Fibroblast of gingiva (primary cell): ENCODE data around the gene RASIP1.
"Not testable (repeated sequence)": the region's sequence is repeated elsewhere in the genome, so short reads cannot be mapped to it uniquely, and the experiment has no call there.

Experiments used
- DNase-seq: peaks from one replicate; pipeline ENCODE4 v3.0.0-alpha.2; 2011; ENCODE audit warnings: low read depth

RASIP1 gene

DNA sequence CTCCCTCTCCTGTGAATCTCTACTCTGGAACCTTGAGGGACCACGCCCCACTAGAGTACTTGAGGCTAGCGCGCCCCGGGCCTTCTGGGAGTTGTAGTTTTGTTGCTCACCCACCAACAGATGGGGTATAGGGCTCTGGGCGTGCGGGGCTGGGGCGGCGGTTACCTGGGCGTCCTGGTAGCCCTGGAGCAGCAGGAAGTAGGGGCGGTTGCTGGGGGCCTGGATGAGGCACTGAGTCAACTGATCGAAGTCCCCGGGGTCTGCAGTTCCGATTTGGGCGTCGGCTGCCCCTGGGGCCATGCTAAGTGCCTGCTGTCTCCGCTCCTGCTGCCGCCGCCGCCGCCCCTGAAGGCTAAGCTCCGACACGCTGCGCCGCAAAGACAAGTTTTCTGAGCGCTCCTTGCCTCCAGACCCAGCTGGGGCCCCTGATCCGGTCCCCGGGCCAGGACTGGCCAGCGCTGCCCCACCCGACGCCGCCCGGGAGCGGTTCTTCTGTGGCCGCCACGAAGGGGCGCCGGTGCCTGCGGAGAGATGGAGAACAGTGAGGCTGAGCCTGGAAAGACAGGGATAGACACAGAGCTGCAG is 5.3 kb downstream of the RASIP1 start:
- DNase-seq = no peak

DNA sequence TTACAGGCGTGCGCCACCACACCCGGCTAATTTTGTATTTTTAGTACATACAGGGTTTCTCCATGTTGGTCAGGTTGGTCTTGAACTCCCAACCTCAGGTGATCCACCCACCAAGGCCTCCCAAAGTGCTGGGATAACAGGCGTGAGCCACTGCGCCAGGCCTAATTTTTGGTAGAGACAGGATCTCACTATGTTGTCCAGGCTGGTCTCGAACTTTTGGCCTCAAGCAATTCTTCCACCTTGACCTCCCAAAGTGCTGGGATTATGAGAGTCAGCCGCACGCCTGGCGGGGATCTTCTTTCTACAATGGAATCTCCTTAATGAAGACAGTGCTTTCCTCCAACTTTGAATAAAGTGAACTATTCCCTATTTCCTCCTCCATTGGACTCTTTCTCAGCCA is 5.8 kb downstream of the RASIP1 start:
- DNase-seq = no peak

DNA sequence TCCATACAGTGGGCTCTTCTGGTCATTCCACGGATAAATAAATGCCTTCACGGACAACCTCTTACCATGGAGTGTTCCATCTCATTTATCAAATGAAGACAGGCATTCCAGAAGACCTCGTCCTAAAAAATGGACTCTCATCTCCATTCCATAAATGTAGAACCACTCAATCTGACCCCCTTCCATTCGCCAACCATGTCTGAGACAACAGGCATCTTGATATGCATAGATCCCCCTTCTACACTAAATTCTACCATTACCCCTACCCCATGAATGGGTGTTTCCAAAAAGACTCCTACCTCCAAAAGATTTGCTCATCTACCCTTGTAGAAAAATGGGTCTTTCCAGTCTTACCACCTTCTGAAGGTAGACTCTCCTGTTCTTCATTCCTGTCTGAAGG is 9.0 kb downstream of the RASIP1 start:
- no peak for DNase-seq

DNA sequence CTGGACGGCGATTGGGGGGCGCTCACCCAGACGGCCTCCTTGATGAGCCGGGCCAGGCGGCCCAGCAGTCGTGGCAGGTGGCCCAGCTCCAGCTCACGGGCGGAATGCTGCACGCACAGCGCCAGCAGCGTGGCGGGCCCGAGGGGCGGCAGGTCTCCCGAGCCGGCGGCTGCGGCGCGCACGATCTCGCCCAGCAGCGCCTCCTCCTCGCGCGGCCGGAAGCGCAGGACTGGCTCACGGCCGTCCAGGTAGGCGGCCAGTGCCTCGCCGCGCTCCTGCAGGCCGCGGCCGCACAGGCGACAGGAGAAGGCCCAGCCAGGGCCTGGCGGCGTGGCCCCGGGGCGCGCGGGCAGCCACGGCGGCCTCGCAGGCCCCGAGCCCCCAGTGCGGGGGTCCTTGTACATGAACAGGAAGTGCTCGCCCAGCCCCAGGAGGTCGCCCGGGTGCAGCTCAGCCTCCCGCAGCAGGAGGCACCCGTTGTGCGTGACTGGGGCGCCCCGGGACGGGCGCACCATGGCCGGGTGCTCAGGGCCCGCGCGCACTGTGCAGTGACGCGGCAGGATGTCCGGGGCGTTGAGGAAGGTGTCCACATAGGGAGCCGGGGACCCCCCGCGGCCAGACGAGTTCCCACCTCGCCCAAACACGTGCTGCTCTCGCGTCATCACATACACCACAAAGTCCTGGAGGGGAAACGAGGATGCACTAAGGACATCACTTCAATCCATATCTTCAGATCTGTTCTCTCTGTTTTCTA is 11.3 kb downstream of the RASIP1 start:
- no peak for DNase-seq

DNA sequence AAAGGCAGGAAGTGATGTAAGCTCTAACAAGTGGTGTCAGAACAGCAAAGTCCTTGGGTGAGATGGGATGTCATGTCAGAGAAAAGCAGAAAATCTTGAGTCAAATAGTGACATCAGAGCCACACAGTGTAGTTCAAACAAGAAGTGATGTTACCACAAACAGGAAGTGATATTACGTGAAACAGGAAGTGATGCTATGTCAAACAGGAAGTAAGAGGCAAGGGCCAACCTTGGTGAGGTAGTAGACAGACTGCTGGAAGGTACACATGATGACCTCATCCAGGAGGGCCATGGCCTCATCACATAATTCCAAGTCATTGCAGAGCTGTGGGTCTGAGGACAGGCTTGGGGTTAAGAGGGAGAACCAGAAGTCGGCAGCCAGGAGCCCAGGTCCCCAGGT is 13.9 kb downstream of the RASIP1 start:
- no peak for DNase-seq

DNA sequence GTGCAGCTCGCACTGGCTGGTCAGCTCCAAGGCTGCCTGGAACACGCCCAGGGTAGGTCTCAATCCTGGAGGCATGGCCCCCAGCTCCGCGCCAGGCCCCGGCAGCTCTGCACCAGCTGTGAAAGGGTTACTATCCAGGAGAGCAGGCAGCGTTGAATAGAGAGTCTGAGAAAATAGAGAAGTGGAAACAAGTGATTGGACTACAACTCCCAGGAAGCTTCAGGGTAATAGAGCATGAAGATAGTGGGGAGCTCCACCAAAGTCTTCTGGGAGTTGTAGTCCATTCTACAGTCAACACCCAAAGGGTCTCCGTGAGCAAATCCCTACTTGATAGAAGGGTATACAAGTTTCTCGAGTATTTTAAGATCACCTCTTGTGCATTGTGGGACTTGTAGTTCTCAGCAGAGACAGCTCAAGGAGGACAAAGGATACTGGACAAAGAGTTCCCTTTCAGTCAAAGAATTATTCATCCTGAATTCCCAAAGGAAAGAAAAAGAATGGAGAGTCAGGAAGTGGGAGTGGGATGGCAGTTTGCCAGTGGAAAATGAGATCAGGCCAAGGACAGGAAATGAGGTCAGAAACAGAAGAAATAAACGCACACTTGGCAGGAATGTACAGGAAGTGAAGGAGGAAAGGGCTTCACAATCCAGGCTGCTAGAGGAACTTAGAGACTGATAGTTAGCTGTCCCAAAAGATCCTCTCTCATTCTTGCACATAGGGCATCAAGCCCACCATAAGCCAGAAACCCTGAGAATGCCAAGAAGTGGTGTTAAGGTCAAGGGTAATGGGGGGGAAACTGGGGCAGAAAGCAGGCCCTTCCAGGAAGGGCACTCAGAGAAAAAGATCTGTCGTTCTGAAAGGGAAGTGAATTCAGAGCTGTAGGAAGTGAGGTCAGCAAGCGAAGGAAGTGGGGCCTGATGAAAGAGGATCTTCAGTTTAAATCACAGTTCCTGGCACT is 15.3 kb downstream of the RASIP1 start:
- DNase-seq = peak; percentile 90

DNA sequence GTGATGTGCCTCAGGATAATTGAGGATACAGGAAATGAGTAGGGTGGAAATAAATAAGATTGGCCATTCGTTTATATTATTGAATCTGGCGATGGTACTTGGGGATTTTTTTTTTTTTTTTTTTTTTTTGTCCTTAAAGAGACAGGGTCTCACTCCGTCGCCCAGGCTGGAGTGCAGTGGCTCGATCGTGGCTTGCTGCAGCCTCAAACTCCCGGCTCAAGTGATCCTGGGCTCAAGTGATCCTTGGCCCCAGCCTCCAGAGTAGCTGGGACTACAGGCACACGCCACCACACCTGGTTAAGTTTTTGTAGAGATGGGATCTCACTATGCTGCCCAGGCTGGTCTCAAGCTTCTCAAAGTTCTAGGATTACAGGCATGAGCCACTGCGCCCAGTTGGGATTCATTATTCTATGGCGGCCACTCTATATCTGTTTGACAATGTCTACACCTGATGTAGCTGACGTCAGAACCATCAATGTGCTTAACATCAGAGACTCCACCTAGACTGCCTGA is 18.2 kb downstream of the RASIP1 start:
- no peak for DNase-seq

DNA sequence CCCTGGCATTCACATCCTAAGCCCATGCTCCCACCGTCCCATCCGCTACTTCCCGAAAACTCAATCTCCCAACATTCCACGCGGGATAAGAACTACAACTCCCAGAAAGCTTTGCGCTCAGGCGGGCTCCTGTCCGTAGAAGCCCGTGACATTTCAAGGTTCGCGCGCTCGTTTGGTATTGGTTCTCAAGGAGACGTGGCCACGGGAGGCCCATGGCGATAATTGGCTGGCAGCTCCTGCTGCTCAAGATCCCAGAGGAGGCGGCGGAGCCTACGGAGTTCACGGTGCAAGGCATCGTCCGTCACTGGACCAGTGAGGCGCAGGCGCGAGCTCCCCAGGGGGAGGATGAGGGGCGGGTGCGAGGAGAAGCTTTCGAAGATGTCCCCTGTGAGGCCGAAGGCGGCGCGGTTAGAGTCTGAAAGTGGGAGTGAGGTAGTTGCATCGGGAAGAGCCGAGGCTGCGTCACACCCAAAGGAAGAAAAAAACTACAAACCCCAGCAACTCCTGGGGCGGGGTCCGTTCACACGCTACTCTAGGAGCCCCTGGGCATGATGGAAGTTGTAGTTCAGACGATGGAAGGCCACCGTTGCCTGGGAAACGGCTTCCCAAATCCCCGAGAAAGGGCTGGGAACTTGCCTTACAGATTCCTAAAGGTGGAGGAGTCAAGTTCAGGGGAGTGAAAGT is 19.7 kb downstream of the RASIP1 start:
- peak; percentile 99 for DNase-seq

DNA sequence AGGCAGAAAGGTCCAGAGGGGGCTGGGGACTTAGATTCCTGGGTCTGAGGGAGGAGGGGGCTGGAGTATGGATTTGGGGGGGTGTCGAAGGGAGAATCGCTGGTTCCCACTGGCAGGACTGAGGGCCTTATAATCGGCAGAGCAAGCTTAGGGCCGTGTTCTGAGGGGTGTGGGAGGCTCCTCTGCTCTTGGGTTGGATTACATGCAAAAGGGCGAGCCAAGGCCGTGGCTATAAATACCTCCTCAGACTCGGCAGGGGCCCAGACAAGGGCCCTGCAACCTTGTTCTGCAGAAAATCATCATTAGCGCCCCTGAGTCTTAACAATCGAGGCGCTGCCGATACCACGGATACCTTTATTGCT is 20.2 kb downstream of the RASIP1 start:
- no peak for DNase-seq

DNA sequence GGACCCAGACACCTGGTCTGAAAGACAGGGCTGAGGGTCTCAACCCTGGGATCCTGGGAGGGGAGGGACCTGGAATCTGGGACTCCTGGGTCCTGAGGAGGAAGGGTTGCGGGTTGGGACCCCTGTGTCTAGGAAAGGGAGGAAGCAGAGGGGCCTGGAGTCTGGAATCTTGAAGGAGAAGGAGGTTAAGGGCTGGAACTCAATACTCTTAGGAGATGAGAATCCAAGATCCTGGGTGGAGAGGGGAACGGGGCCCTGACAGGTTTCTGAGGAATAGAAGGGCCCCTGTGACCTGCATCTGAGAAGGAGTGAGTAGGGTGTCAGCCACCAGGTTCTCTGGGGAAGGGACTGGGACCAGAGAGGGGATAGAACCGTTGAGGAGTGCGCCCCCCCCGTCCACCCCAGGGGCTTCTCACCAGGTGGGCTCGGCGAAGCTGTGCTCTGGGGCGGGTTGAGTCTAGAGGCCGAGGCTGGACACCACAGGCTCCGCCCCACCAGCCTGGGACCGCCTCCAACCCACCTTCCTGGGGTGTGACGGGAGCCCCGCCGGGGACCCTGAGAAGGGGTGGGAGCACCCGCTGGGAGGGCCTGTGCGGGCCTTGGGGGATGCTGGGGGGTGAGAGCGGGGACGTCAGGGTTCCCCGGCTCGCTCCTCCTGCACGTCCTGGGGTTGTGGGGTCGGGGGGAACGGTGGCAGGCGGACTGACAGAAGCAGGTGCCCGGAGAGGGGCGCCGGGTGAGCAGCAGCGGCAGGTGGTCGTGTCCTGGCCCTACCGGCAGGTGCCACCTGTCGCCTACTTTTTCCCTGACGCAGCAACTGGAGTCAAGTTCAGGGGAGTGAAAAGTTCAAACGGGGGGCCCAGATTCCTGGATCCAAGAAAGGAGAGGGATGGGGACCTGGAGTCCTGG is 20.9 kb downstream of the RASIP1 start, which contains the start of gene MAMSTR:
TSS of gene MAMSTR (minus strand) at position 463 of the 909 bp plus-strand sequence. CDS start 694 bp downstream, outside the sequence.
- DNase-seq = no peak

DNA sequence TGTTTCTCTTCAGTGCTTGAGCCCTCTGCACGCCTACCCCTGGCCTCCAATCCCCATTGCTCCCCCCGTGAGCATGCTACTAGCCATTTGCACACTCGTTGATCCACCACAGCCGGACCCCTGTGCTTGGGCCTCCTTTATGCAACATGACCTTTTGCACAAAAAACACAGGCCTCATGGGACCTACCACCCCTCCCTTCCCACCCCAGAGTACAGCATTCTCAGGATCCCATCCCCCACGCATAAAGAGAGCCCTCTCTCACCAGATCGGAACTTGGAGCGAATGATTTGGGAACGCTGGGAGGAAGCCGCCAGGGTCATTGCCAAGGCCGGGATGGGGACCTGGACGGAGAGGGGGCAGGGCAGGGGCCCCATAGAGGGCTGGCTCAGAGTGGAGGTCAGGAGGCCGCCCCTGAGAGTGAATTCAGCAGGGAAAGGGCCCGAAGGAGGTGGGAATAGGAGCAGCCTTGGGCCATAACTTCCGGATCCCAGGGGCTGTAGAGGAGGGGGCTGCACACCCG is 21.6 kb downstream of the RASIP1 start:
- no peak for DNase-seq

DNA sequence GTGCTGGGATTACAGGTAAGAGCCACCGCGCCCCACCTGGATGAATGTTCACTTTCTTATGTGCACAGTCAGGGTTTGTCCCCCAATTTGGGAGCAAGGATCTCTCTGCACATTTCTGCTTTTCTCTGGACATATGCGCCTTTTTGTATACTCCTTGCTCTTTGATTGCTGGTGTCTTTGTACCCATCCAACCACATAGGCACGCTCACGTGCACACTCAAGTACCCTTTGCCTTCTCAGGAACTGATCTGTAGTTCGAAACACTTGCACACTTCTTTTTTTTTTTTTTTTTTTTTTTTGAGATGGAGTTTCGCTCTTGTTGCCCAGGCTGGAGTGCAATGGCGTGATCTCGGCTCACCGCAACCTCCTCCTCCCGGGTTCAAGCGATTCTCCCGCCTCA is 22.3 kb downstream of the RASIP1 start:
- DNase-seq = not testable (repeated sequence)

DNA sequence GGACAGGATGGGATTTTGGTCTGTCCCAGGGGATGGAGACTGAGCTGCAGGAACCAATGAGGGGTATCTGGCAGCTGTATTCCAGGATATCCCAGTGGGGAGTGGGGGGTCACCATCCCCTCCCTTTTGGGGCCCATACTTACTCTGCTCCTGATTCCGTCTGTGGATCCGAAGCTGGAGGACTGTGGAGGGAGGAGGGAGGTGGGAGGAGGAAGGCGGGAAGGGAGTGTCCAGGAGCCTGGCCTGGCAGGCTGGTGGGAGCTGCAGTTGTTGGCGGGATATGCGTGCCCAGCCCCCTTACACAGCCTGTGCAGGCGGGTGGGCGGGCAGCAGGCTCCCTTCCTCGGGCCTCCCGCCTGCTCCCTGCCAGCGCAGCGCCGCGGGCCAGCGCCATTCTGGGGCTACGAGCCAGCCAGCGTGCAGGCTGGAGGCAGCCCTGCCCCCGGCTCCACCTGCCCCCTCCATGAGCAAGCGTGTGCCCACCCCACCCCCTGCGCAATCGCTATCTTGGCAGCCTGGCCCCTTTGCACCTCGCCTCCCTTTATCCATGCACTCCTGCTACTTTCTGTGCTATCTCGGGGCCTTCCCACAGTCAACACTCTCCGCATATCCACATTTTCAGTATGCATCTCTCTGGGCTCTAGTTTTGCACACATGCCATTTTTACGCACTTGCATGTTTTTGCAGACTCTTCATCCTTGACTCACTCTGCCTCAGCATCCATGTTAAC is 23.7 kb downstream of the RASIP1 start:
- DNase-seq = peak; percentile 44

DNA sequence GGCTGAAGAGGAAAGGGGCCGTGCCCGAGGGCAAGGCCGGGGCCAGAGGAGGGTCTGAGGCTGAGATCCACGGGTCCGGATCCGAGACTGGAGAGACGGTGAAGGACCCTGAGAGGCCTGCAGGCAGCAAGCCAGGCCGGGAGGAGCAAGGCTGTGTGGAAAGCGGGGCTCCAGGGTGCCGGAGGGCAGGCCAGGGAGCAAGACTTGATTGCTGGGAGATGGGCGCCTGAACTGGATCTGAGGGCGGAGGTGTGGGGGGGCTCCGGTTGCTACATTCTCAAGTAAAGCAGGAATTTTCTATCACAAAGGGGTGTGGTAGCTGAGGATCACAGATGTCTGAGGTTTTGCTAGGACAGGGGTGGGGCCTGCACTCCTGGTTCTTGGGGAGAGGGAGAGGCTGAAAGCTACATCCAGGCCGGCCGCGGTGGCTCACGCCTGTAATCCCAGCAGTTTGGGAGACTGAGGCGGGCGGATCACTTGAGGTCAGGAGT is 24.7 kb downstream of the RASIP1 start:
- DNase-seq = no peak

DNA sequence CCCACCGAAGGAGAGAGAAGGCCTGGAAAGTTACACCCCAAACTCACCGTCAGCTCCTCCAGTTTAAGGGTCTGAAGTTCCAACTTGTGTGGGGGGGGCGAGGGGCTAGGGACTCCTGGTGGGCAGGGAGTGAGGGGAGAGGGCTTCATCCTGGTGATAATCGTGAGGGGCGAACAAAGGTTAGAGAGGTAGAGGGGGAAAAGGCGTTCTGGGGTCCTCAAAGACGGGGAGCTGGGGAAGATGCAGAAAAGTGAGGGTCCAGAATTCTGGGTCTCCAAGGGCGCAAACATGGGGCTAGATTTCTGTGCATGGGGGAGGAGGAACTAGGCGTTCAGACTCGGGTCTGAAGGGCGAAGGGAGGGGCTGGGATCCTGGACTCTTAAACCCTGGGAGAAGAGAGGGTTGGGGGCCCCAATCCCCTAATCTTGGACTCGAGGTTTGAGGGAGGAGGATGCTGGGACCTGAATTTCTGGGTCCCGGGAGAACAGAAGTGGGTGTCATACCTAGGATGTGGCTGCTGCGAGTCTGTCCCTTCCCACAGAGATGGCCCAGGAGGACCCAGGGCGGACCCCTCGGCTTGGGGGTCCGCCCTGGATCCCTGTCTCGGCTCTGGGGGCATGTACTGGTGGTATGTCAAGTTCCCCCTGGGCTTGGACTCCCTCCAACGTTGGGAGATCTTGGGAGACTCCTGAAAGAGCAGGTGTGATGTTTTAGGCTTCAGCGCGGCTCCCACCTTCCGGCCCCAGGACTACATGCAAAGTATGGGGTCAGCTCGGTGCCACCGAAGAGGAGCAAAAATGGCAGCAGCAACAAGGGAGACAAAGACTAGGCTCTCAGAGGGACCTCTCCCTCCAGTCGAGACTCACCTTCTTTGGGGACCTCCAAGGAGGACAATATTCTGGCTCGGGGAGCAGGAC is 25.4 kb downstream of the RASIP1 start:
- no peak for DNase-seq

DNA sequence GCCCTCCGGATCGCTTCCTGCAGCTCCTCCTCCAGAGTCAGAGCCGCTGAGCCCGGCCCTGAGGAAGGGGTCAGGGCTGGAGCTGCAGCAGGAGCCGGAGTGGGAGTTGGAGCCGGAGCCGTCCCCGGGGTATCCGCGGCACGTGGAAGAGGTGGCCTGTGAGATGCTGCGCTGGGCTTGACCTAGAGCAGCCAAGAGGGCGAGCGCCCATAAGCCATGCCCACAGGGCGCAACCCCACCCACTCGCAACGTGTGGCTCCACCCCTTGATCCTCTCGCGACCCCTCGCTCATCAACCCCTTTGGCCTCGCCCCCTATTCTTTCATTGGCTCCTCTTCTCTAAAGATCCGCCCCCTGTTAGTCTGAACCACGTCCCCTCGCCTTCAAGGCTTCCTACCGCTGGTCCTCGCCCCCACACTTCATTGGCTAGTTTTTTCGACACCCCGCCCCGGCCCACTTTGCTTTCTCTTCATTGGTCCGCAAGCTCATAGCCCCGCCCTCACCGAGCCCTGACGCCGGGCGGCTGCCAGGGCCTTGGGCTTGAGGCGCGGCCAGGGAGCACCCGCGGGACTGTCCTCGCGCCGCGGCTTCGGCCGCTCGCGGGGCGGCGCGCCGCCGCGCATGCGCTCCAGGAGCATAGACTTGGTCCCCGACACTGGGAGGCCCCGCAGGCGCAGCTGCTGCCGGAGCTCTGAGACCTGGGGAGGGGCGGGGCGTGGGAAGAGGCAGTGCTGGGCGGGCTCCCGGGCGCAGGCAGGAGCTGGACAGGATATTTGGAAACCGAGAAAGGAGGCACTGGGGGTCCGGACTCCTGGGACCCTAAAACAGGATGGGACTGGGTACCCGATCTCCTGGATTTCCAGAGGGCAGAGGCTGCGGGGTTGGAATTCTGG is 26.3 kb downstream of the RASIP1 start:
- peak; percentile 100 for DNase-seq

DNA sequence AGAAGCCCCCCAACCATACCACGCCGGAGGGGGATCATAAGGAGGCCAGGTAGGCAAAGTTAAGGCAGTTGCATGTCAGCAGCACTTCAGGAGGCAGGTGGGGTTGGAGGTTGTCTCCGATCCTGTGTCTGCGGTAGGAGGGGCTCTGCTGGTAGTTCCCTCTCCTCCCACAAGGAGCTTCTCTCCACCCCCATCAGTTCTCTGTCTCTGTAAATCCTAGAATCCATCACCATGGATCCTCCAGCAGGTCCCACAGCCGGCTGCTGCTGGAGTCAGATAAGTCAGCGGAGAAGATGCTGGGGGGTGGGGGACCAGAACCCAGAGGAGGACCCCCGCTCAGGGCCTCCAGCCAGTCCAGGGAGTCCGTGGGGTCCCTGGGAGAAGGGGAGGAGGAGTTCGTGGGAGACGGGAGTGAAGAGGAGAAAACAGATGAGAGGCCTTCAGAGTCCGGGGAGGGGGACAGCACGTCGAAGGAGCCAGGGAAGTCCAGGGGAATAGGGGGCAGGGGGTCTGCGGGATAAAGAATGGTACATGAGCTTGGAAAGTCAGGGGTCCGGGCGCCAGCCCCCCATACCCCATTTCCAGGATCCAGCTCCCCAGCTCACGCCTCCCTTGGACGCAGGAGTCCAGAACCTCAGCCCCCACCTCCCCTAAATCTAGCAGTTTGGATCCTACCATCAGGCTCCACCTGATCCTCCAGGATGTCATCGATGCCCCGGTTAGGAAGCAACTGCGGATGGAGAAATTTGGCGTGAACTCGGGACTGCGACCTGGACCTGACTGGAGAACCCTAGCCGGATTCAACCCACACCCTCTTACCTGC is 27.2 kb downstream of the RASIP1 start:
- no peak for DNase-seq
